Esophagus squamous epithelium (tissue), 4 donors: ENCODE data around the gene PNPLA2.

ENCODE experiments used
- POLR2A ChIP-seq, 4 donors: fragments of 450-650 bp; IDR thresholded peaks; one replicate each; pipeline ENCODE4 v1.6.1; 2017; ENCODE audit warnings: antibody characterized with exemption in 4 of 4, mild to moderate bottlenecking in 4 of 4, moderate library complexity in 3 of 4
- TF ChIP-seq, protein P1 (sequence below), 6 experiments: fragments of 450-650 bp in 4 of 6; fragments of 200-600 bp in 2 of 6; sonication (generic) in 2 of 6; IDR thresholded peaks; one replicate each; pipeline ENCODE4 v1.5.1; 2016 to 2019; ENCODE audit warnings: antibody characterized with exemption in 6 of 6, mild to moderate bottlenecking in 4 of 6, moderate library complexity in 4 of 6

DNA sequence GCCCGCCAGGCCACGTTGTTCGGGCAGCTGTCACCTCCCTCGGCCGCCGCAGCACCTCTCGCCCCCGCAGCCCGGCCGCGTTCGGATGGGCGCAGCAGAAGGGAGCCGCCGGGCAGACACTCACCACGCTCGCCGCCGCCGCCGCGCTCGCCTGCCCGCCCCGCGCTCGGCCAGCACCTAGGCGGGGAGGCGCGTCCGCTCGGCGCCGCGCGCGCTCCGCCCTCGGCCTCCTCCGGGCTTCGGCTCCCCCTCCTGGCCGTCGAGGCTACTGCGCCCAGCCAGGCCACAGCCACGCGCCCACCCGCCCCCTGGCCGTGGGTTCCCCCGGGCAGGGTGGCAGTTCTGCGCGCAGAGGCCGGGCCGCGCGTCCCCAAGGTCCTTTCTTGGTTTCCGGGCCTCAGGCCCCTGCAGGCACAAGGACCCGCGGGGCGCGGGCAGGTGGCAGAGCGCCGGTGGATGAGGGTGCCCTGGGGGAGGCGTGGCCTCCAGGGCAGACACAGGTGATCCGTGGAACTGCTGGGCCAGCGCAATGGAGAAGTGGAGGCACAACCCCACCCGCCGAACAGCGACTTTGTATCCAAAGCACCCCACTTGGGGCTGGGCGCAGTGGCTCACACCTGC, 20.5 kb upstream of the PNPLA2 start, which contains the start of gene SLC25A22:
- TF ChIP-seq, protein P1, sequence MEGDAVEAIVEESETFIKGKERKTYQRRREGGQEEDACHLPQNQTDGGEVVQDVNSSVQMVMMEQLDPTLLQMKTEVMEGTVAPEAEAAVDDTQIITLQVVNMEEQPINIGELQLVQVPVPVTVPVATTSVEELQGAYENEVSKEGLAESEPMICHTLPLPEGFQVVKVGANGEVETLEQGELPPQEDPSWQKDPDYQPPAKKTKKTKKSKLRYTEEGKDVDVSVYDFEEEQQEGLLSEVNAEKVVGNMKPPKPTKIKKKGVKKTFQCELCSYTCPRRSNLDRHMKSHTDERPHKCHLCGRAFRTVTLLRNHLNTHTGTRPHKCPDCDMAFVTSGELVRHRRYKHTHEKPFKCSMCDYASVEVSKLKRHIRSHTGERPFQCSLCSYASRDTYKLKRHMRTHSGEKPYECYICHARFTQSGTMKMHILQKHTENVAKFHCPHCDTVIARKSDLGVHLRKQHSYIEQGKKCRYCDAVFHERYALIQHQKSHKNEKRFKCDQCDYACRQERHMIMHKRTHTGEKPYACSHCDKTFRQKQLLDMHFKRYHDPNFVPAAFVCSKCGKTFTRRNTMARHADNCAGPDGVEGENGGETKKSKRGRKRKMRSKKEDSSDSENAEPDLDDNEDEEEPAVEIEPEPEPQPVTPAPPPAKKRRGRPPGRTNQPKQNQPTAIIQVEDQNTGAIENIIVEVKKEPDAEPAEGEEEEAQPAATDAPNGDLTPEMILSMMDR (IDR thresholded peaks at IDR 0.05), result peak; percentile 72 to 97 (median 92)
- no peak for TF ChIP-seq POLR2A (IDR thresholded peaks at IDR 0.05)
